GM18520 (cell line): ENCODE results near the gene PARD3.

ENCODE experiments used
- ATAC-seq: cut with Tn5 transposase; IDR thresholded peaks from one replicate; pipeline ENCODE4 v1.9.1; 2021; ENCODE audit not compliant: unreplicated experiment

Gene PARD3

GRCh38 chr10:34061841-34062240, 753.3 kb downstream of the PARD3 start:
- no peak for ATAC-seq
